Retinal pigment epithelial cell (primary cell): ENCODE data around the gene SPTBN1.

Experiments used
- DNase-seq: peaks from one replicate; pipeline ENCODE4 v3.0.0-alpha.2; 2010; ENCODE audit warnings: low read depth
- H3K4me3 ChIP-seq: 2 replicates; pipeline ENCODE4 v1.5.1; 2011; ENCODE audit warnings: mild to moderate bottlenecking, low read length, control low read depth, moderate library complexity
- CTCF ChIP-seq: conservative IDR thresholded peaks from 2 replicates; pipeline ENCODE4 v1.5.1; 2011; ENCODE audit warnings: low read depth, low read length, control low read depth, inconsistent platforms

The SPTBN1 gene

GRCh38 chr2:54701029-54701428, 244.9 kb downstream of the SPTBN1 start:
- H3K4me3 ChIP-seq = no peak overlapping the region
- no peak for TF ChIP-seq CTCF
- DNase-seq = no peak

- H3K4me3 ChIP-seq = no peak overlapping the region
- TF ChIP-seq CTCF = no peak
- no peak for DNase-seq
Observed at GRCh38 chr2:54704238-54704637, 248.1 kb downstream of the SPTBN1 start.

GRCh38 chr2:54704688-54705605, 248.8 kb downstream of the SPTBN1 start:
- no peak for DNase-seq

GRCh38 chr2:54706622-54707021, 250.5 kb downstream of the SPTBN1 start:
- H3K4me3 ChIP-seq = no peak overlapping the region
- DNase-seq = no peak
- TF ChIP-seq CTCF = no peak

More at GRCh38 chr2:54704688-54705605, 248.8 kb downstream of the SPTBN1 start:
- TF ChIP-seq CTCF = peak; percentile 36
- H3K4me3 ChIP-seq = no peak overlapping the region

GRCh38 chr2:54708584-54709335, 252.6 kb downstream of the SPTBN1 start:
- H3K4me3 ChIP-seq = peak overlapping the region; percentile 76
- no peak for DNase-seq
- peak; percentile 40 for TF ChIP-seq CTCF

DNA sequence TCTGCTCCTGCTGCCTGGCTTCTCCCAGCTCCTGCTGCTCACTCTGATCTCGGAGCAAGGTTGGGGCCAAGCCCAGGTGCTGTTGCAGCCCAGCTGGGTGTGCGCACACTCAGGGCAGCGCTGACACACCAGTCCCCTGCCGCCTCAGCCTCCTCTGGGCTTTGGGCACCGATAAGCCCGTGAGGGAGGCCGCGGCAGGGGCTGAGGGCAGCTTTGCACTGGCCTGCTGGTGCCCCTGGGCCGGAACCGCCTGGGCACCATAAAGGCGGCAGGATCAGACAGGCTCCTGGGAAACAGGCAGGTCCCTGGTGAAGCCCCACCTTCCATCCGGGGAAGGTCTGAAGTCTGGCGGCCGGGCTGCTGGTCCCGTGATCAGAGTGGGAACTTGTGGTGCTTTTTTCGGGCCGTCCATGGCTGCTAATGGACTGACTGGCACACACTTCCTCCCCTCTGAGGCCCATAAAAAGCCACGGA, 253.2 kb downstream of the SPTBN1 start:
- peak overlapping the region; percentile 76 for H3K4me3 ChIP-seq
- DNase-seq = no peak
- TF ChIP-seq CTCF = no peak
